Measurements from ENCODE around the gene AHNAK2.

AHNAK2 gene

DNA sequence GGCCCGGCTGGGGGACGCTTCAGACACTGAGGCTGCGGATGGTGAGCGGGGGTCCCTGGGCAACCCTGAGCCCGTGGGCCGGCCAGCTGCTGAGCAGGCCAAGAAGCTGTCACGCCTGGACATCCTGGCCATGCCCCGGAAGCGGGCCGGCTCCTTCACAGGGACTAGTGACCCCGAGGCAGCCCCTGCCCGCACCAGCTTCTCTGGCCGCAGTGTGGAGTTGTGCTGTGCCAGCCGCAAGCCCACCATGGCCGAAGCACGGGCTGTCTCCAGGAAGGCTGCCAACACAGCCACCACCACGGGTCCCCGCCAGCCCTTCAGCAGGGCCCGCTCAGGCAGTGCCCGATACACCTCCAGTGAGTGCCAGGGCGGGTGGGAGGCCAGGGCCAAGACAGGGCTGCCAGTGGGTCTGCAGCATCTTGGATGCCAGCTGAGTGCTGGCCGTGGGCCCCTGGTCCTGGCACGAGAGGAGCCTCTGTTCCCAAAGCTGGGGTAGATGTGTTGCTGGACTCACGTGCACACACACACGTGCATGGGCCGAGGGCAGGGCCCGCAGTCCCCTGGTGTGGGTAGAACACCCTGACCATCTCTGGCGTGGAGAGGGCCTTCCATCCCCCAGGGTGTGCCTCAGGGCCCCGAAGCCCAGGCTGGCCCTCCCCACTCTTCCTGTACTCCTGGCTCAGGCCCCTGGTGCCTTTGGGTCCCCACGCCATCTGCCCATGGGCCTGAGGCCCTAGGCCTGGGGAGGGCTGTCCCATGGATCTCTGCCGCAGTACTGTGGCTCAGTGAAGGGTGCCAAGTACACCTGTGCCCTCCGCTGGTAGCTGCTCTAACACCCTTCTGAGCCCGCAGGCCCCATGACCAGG is 90.3 kb downstream of the AHNAK2 start:
- Histone ChIP-seq H3K27me3 (ENCODE audit: control insufficient read depth, low read length) (no peaks in the 10 kb centered on the region), H3K27ac (ENCODE audit: low read depth, low read length) (no peak overlapping the region), H3K79me2 (ENCODE audit: control insufficient read depth, low read length) (no peaks in the 10 kb centered on the region), H3K4me1 (ENCODE audit: control insufficient read depth, low read length) (no peaks in the 10 kb centered on the region), H3K4me3 (ENCODE audit: low read length) (no peak overlapping the region), H4K20me1 (ENCODE audit: control insufficient read depth, insufficient read depth, low read depth, low read length) (no peaks in the 10 kb centered on the region), H3K36me3 (ENCODE audit: control insufficient read depth, low read length) (no peaks in the 10 kb centered on the region), H3F3A (ENCODE audit: control insufficient read depth, insufficient read depth) (no peaks in the 10 kb centered on the region), H3K4me2 (ENCODE audit: low read length) (no peak overlapping the region), H3K9me3 (ENCODE audit: control insufficient read depth, insufficient read depth, low read length) (no peaks in the 10 kb centered on the region), H3K9me2 (replicated peaks; ENCODE audit: control insufficient read depth, low read length) (no peaks in the 10 kb centered on the region)
- TF ChIP-seq, protein P1, sequence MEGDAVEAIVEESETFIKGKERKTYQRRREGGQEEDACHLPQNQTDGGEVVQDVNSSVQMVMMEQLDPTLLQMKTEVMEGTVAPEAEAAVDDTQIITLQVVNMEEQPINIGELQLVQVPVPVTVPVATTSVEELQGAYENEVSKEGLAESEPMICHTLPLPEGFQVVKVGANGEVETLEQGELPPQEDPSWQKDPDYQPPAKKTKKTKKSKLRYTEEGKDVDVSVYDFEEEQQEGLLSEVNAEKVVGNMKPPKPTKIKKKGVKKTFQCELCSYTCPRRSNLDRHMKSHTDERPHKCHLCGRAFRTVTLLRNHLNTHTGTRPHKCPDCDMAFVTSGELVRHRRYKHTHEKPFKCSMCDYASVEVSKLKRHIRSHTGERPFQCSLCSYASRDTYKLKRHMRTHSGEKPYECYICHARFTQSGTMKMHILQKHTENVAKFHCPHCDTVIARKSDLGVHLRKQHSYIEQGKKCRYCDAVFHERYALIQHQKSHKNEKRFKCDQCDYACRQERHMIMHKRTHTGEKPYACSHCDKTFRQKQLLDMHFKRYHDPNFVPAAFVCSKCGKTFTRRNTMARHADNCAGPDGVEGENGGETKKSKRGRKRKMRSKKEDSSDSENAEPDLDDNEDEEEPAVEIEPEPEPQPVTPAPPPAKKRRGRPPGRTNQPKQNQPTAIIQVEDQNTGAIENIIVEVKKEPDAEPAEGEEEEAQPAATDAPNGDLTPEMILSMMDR (IDR thresholded peaks at IDR 0.05; ENCODE audit: low read depth, low read length, poor library complexity, severe bottlenecking) = no peak
- TF ChIP-seq EZH2phosphoT487 (IDR thresholded peaks at IDR 0.05; ENCODE audit: borderline replicate concordance, low read length) = no peak

All from DOHH2 (cell line).